Left forelimb (tissue), 1 donor: ENCODE results near the gene LASP1NB.
"Not testable (repeated sequence)": the region's sequence is repeated elsewhere in the genome, so short reads cannot be mapped to it uniquely, and the experiment has no call there.

ENCODE experiments used
- DNase-seq: peaks from one replicate; pipeline ENCODE4 v3.0.0-alpha.2; 2018; ENCODE audit warnings: low spot score

Gene LASP1NB

GRCh38 chr17:38918129-38918913 lies 7.1 kb upstream of the LASP1NB start:
- DNase-seq = no peak

GRCh38 chr17:38918916-38919315 lies 6.5 kb upstream of the LASP1NB start:
- no peak for DNase-seq

- no peak for DNase-seq
Observed at GRCh38 chr17:38919316-38920078, 5.9 kb upstream of the LASP1NB start.

- no peak for DNase-seq
Observed at GRCh38 chr17:38920374-38921291, 4.8 kb upstream of the LASP1NB start.

GRCh38 chr17:38921756-38922411 lies 3.5 kb upstream of the LASP1NB start:
- DNase-seq = no peak

- no peak for DNase-seq
Observed at GRCh38 chr17:38922538-38923297, 2.7 kb upstream of the LASP1NB start.

GRCh38 chr17:38926293-38927070 lies 1.1 kb downstream of the LASP1NB start:
- no peak for DNase-seq

GRCh38 chr17:38930782-38931181 lies 5.4 kb downstream of the LASP1NB start:
- DNase-seq = not testable (repeated sequence)

- DNase-seq = not testable (repeated sequence)
Observed at GRCh38 chr17:38933962-38934361, 8.5 kb downstream of the LASP1NB start.

GRCh38 chr17:38939987-38940386 lies 14.6 kb downstream of the LASP1NB start:
- no peak for DNase-seq

- DNase-seq = no peak
Observed at GRCh38 chr17:38940404-38940803, 15.0 kb downstream of the LASP1NB start.

- no peak for DNase-seq
Observed at GRCh38 chr17:38942696-38943334, 17.4 kb downstream of the LASP1NB start.

- no peak for DNase-seq
Observed at GRCh38 chr17:38943607-38944006, 18.2 kb downstream of the LASP1NB start.

GRCh38 chr17:38947189-38947588 lies 21.8 kb downstream of the LASP1NB start:
- DNase-seq = no peak

- not testable (repeated sequence) for DNase-seq
Observed at GRCh38 chr17:38953800-38954199, 28.4 kb downstream of the LASP1NB start.

GRCh38 chr17:38958326-38958725 lies 32.9 kb downstream of the LASP1NB start:
- no peak for DNase-seq

GRCh38 chr17:38958756-38959155 lies 33.3 kb downstream of the LASP1NB start:
- no peak for DNase-seq

GRCh38 chr17:38959508-38959907 lies 34.1 kb downstream of the LASP1NB start:
- DNase-seq = no peak

- DNase-seq = no peak
Observed at GRCh38 chr17:38960402-38960801, 35.0 kb downstream of the LASP1NB start.

GRCh38 chr17:38961413-38961812 lies 36.0 kb downstream of the LASP1NB start:
- no peak for DNase-seq
